ENCODE measurements around the gene BST1.
A peak's percentile ranks its signal among the peaks of the same experiment; 100 is the strongest.

The BST1 gene

GRCh38 chr4:15702941-15703403, at the start of gene BST1:
Gene BST1, plus strand, starts transcription at chr4:15703065. Its CDS starts 80 bp downstream, at chr4:15703145.
- DNase-seq (ENCODE audit: low read depth): peak; percentile 66

- no peak for DNase-seq (ENCODE audit: low read depth)
These were observed 49.4 kb upstream of the BST1 start for GRCh38 chr4:15653420-15653819.

- DNase-seq (ENCODE audit: low read depth): peak; percentile 75
These were observed 48.8 kb upstream of the BST1 start for GRCh38 chr4:15653864-15654592.

GRCh38 chr4:15654593-15655222, 48.2 kb upstream of the BST1 start:
- peak; percentile 32 for DNase-seq (ENCODE audit: low read depth)

- peak; percentile 89 for DNase-seq (ENCODE audit: low read depth)
These were observed 47.4 kb upstream of the BST1 start, which contains the start of gene FBXL5 for GRCh38 chr4:15655223-15656037. Gene FBXL5, minus strand, starts transcription at chr4:15655357. Its CDS starts 70 bp downstream, at chr4:15655287.

- DNase-seq (ENCODE audit: low read depth): peak; percentile 24
These were observed 46.8 kb upstream of the BST1 start for GRCh38 chr4:15656038-15656470.

GRCh38 chr4:15657366-15657765, 45.5 kb upstream of the BST1 start:
- DNase-seq (ENCODE audit: low read depth): peak; percentile 42

- peak; percentile 50 for DNase-seq (ENCODE audit: low read depth)
These were observed 44.6 kb upstream of the BST1 start for GRCh38 chr4:15658136-15658770.

GRCh38 chr4:15658781-15659180, 44.1 kb upstream of the BST1 start:
- DNase-seq (ENCODE audit: low read depth): no peak

GRCh38 chr4:15659768-15660570, 42.9 kb upstream of the BST1 start:
- peak; percentile 86 for DNase-seq (ENCODE audit: low read depth)

- peak; percentile 84 for DNase-seq (ENCODE audit: low read depth)
These were observed 37.0 kb upstream of the BST1 start for GRCh38 chr4:15665753-15666365.

GRCh38 chr4:15667006-15667405, 35.9 kb upstream of the BST1 start:
- DNase-seq (ENCODE audit: low read depth): no peak

- no peak for DNase-seq (ENCODE audit: low read depth)
These were observed 34.1 kb upstream of the BST1 start for GRCh38 chr4:15668566-15669435.

GRCh38 chr4:15670576-15670975, 32.3 kb upstream of the BST1 start:
- DNase-seq (ENCODE audit: low read depth): no peak

GRCh38 chr4:15672101-15672500, 30.8 kb upstream of the BST1 start:
- no peak for DNase-seq (ENCODE audit: low read depth)

GRCh38 chr4:15673337-15673736, 29.5 kb upstream of the BST1 start:
- DNase-seq (ENCODE audit: low read depth): no peak

- no peak for DNase-seq (ENCODE audit: low read depth)
These were observed 28.8 kb upstream of the BST1 start for GRCh38 chr4:15674046-15674445.

GRCh38 chr4:15674926-15675325, 27.9 kb upstream of the BST1 start:
- no peak for DNase-seq (ENCODE audit: low read depth)

GRCh38 chr4:15675356-15675755, 27.5 kb upstream of the BST1 start:
- no peak for DNase-seq (ENCODE audit: low read depth)

- DNase-seq (ENCODE audit: low read depth): no peak
These were observed 26.8 kb upstream of the BST1 start for GRCh38 chr4:15676039-15676438.
